GM23338 (cell line): Measurements from ENCODE around the gene WIPF1. TPM values are rescaled to one million over a fixed set of nuclear protein-coding genes. Genes with fewer than 3 reads are reported as not detected.

Source experiments
- ATAC-seq: fragments of 200-7000 bp; cut with Tn5 transposase; 3 replicates; pipeline ENCODE4 v1.9.1; 2020
- DNase-seq: peaks from one replicate; pipeline ENCODE4 v3.0.0-alpha.2; 2015; ENCODE audit warnings: low spot score
- H2AFZ ChIP-seq: fragments of 200-600 bp; sonication (generic); 2 replicates; pipeline ENCODE4 v1.8.0; 2016; ENCODE audit warnings: antibody characterized with exemption, mild to moderate bottlenecking, moderate library complexity
- H3F3A ChIP-seq: fragments of 200-600 bp; sonication (generic); replicated peaks from 2 replicates; pipeline ENCODE4 v1.8.0; 2017; ENCODE audit warnings: antibody characterized with exemption, mixed run types, low read depth
- H3K27ac ChIP-seq: fragments of 200-600 bp; sonication (generic); 2 replicates; pipeline ENCODE4 v1.6.1; 2016; ENCODE audit warnings: low read depth
- H3K27me3 ChIP-seq: fragments of 200-600 bp; sonication (generic); 2 replicates; pipeline ENCODE4 v1.8.0; 2016; ENCODE audit warnings: mild to moderate bottlenecking, mixed run types, moderate library complexity; ENCODE audit not compliant: insufficient read depth
- H3K36me3 ChIP-seq: fragments of 200-600 bp; sonication (generic); 2 replicates; pipeline ENCODE4 v1.8.0; 2016; ENCODE audit warnings: mild to moderate bottlenecking; ENCODE audit not compliant: insufficient read depth
- H3K4me1 ChIP-seq: fragments of 200-600 bp; sonication (generic); 2 replicates; pipeline ENCODE4 v1.8.0; 2016; ENCODE audit warnings: mild to moderate bottlenecking, moderate library complexity; ENCODE audit not compliant: insufficient read depth
- H3K4me2 ChIP-seq: fragments of 200-600 bp; sonication (generic); 2 replicates; pipeline ENCODE4 v1.7.1; 2017; ENCODE audit warnings: mixed run types
- H3K4me3 ChIP-seq: fragments of 200-600 bp; sonication (generic); 2 replicates; pipeline ENCODE4 v1.6.1; 2016; ENCODE audit warnings: mixed run types
- H3K79me2 ChIP-seq: fragments of 200-600 bp; sonication (generic); replicated peaks from 2 replicates; pipeline ENCODE4 v1.8.0; 2017; ENCODE audit warnings: mild to moderate bottlenecking; ENCODE audit not compliant: insufficient read depth
- H3K9me2 ChIP-seq: fragments of 200-600 bp; sonication (generic); 2 replicates; pipeline ENCODE4 v1.8.0; 2017; ENCODE audit not compliant: insufficient read depth
- H4K20me1 ChIP-seq: fragments of 200-600 bp; sonication (generic); replicated peaks from 2 replicates; pipeline ENCODE4 v1.8.0; 2017; ENCODE audit warnings: mild to moderate bottlenecking; ENCODE audit not compliant: insufficient read depth
- H3K27ac Mint-ChIP-seq: 2 replicates; pipeline ENCODE4 v1.8.0; 2020; ENCODE audit warnings: inconsistent platforms, mild to moderate bottlenecking, moderate library complexity, mixed read lengths
- H3K27me3 Mint-ChIP-seq: 3 replicates; pipeline ENCODE4 v1.8.0; 2022; ENCODE audit warnings: low read depth, mild to moderate bottlenecking, moderate library complexity, mixed read lengths, inconsistent platforms; ENCODE audit not compliant: insufficient read depth, poor library complexity
- H3K36me3 Mint-ChIP-seq: 3 replicates; pipeline ENCODE4 v1.8.0; 2021; ENCODE audit warnings: low read depth, mild to moderate bottlenecking, inconsistent platforms, moderate library complexity, mixed read lengths
- H3K4me1 Mint-ChIP-seq: 3 replicates; pipeline ENCODE4 v1.8.0; 2020; ENCODE audit warnings: mild to moderate bottlenecking, inconsistent platforms, mixed read lengths
- H3K4me3 Mint-ChIP-seq: 3 replicates; pipeline ENCODE4 v1.8.0; 2021; ENCODE audit warnings: moderate library complexity, mild to moderate bottlenecking, inconsistent platforms, mixed read lengths
- H3K9me3 Mint-ChIP-seq: 3 replicates; pipeline ENCODE4 v1.8.0; 2020; ENCODE audit warnings: moderate library complexity, mild to moderate bottlenecking, inconsistent platforms, mixed read lengths
- CREB1 ChIP-seq: fragments of 250-450 bp; sonication (Bioruptor Pico); IDR thresholded peaks from 2 replicates; pipeline ENCODE4 v1.5.0; 2020; ENCODE audit warnings: low read depth, mild to moderate bottlenecking, moderate library complexity
- CTCF ChIP-seq, 2 experiments: fragments of 200-600 bp in 1 of 2; sonication (generic) in 1 of 2; conservative IDR thresholded peaks; 2 replicates each; pipeline versions ENCODE4 v1.5.1 to v1.6.1; 2016 to 2017; ENCODE audit warnings: antibody characterized with exemption in 2 of 2, low read depth in 2 of 2, mild to moderate bottlenecking in 2 of 2, moderate library complexity in 1 of 2
- EZH2 ChIP-seq: fragments of 200-600 bp; sonication (generic); IDR thresholded peaks from one replicate; pipeline ENCODE4 v1.8.0; 2017; ENCODE audit warnings: antibody characterized with exemption, mild to moderate bottlenecking, low read depth; ENCODE audit not compliant: unreplicated experiment
- EZH2phosphoT487 ChIP-seq: fragments of 200-600 bp; sonication (generic); IDR thresholded peaks from one replicate; pipeline ENCODE4 v1.8.1; 2018; ENCODE audit warnings: antibody characterized with exemption; ENCODE audit not compliant: unreplicated experiment
- JUNB ChIP-seq: IDR thresholded peaks from one replicate; pipeline ENCODE4 v1.6.1; 2016; ENCODE audit warnings: antibody characterized with exemption; ENCODE audit not compliant: unreplicated experiment
- NANOG ChIP-seq: IDR thresholded peaks from 2 replicates; pipeline ENCODE4 v1.6.1; 2016; ENCODE audit warnings: antibody characterized with exemption, borderline replicate concordance
- POLR2AphosphoS5 ChIP-seq: IDR thresholded peaks from 2 replicates; pipeline ENCODE4 v1.6.1; 2016; ENCODE audit warnings: antibody characterized with exemption, low read depth
- REST ChIP-seq: IDR thresholded peaks from one replicate; pipeline ENCODE4 v1.6.1; 2018; ENCODE audit warnings: antibody characterized with exemption; ENCODE audit not compliant: unreplicated experiment
- STAT1 ChIP-seq: IDR thresholded peaks from one replicate; pipeline ENCODE4 v1.6.1; 2016; ENCODE audit warnings: antibody characterized with exemption; ENCODE audit not compliant: unreplicated experiment
- ZNF114 ChIP-seq: fragments of 250-450 bp; sonication (Bioruptor Pico); IDR thresholded peaks from 2 replicates; pipeline ENCODE4 v1.5.0; 2020; ENCODE audit warnings: mild to moderate bottlenecking, moderate library complexity
- ZNF331 ChIP-seq: fragments of 250-450 bp; sonication (Bioruptor Pico); IDR thresholded peaks from 2 replicates; pipeline ENCODE4 v1.5.0; 2020; ENCODE audit warnings: low read depth, mild to moderate bottlenecking, moderate library complexity
- ZNF462 ChIP-seq: fragments of 250-450 bp; sonication (Bioruptor Pico); IDR thresholded peaks from 2 replicates; pipeline ENCODE4 v1.5.0; 2020; ENCODE audit warnings: mild to moderate bottlenecking, moderate library complexity
- polyA plus RNA-seq: library from polyadenylated mRNA; unstranded; fragments of >200 nt; fragmentation: Nextera tagmentation; extraction: Ambion mirVana; gene quantifications from 2 replicates; pipeline ENCODE4 v1.2.1, GENCODE V29; 2016
- total RNA-seq: library from RNA; depleted of rRNA; stranded (reverse); fragments of >200 nt; shearing (Covaris generic); gene quantifications from 2 replicates; pipeline ENCODE4 v1.2.3, GENCODE V29; 2014
- TF ChIP-seq, protein P1 (sequence below): IDR thresholded peaks from 2 replicates; pipeline ENCODE4 v1.6.1; 2016; ENCODE audit warnings: antibody characterized with exemption

The WIPF1 gene
- total and polyA plus RNA-seq, 2 experiments from 2014 or later, result 3.0 to 6.0 TPM

- H3K4me1 ChIP-seq, result peaks cover 15% of the 10 kb centered on the region
- no peaks in the 10 kb centered on the region for H3K9me3 Mint-ChIP-seq
- no peak overlapping the region for H2AFZ ChIP-seq
- no peaks in the 10 kb centered on the region for H3K79me2 ChIP-seq
- TF ChIP-seq CREB1 (no peak), EZH2phosphoT487 (no peak), STAT1 (no peak), ZNF331 (no peak), CTCF (conservative IDR thresholded peaks at IDR 0.05; ENCODE audit: low read depth in 2 of 2) (no peak), ZNF114 (CRISPR knock-in tag) (no peak), NANOG (no peak), EZH2 (no peak), POLR2AphosphoS5 (no peak), REST (no peak), ZNF462 (no peak), JUNB (no peak)
- TF ChIP-seq, protein P1, sequence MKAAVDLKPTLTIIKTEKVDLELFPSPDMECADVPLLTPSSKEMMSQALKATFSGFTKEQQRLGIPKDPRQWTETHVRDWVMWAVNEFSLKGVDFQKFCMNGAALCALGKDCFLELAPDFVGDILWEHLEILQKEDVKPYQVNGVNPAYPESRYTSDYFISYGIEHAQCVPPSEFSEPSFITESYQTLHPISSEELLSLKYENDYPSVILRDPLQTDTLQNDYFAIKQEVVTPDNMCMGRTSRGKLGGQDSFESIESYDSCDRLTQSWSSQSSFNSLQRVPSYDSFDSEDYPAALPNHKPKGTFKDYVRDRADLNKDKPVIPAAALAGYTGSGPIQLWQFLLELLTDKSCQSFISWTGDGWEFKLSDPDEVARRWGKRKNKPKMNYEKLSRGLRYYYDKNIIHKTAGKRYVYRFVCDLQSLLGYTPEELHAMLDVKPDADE, result no peak
- no peaks in the 10 kb centered on the region for H3F3A ChIP-seq
- peaks cover 16% of the 10 kb centered on the region for H3K27me3 Mint-ChIP-seq
- H3K4me3 ChIP-seq, result no peak overlapping the region
- H3K36me3 ChIP-seq, result no peaks in the 10 kb centered on the region
- no peak overlapping the region for H3K4me2 ChIP-seq
- H4K20me1 ChIP-seq, result no peaks in the 10 kb centered on the region
- H3K27me3 ChIP-seq, result no peaks in the 10 kb centered on the region
- no peak overlapping the region for H3K27ac Mint-ChIP-seq
- peaks cover 5% of the 10 kb centered on the region; the same call in 1 of the 2 replicates for H3K9me2 ChIP-seq
- ATAC-seq, result no peak
- no peaks in the 10 kb centered on the region for H3K36me3 Mint-ChIP-seq
- H3K4me1 Mint-ChIP-seq, result peaks cover 31% of the 10 kb centered on the region
- no peak overlapping the region for H3K4me3 Mint-ChIP-seq
- DNase-seq, result no peak
- no peak overlapping the region for H3K27ac ChIP-seq
These were observed 9.1 kb downstream of the WIPF1 start for GRCh38 chr2:174588463-174588862.
